GM12878 (cell line): ENCODE results near the gene ANKRD11. TPM values are rescaled to one million over a fixed set of nuclear protein-coding genes. Genes with fewer than 3 reads are reported as not detected.
A peak's percentile ranks its signal among the peaks of the same experiment; 100 is the strongest.

Experiments used
- ATAC-seq: fragments of 200-7000 bp; cut with Tn5 transposase; 3 replicates; pipeline ENCODE4 v1.9.1; 2020; ENCODE audit warnings: mild to moderate bottlenecking, moderate library complexity
- BruUV-seq: library from RNA; stranded (reverse); fragments of 400-500 nt; replicated peaks from 2 replicates; lab custom pipeline; 2021; lab: Mats Ljungman, UMichigan
- CTCF ChIA-PET: fragments of 300-600 bp; sonication (Branson Sonifier 250); formaldehyde crosslinking; extraction: SDS; loops from one replicate; lab custom pipeline; 2021; ENCODE audit warnings: inconsistent platforms; lab: Yijun Ruan, JAX
- POLR2A ChIA-PET: fragments of 350-600 bp; formaldehyde crosslinking; extraction: SDS; loops from one replicate; lab custom pipeline; 2021; ENCODE audit warnings: inconsistent platforms; lab: Charles Lee
- RAD21 ChIA-PET: fragments of 300-600 bp; sonication (Branson Sonifier 250); formaldehyde crosslinking; loops from one replicate; lab custom pipeline; 2023; ENCODE audit warnings: antibody characterized with exemption; ENCODE audit not compliant: unreplicated experiment; lab: Charles Lee
- SMC1A ChIA-PET: fragments of 300-600 bp; sonication (Branson Sonifier 250); formaldehyde crosslinking; loops from one replicate; lab custom pipeline; 2023; ENCODE audit not compliant: unreplicated experiment, uncharacterized antibody; lab: Charles Lee
- DNase-seq: peaks from one replicate; pipeline ENCODE4 v3.0.0-alpha.2; 2011; ENCODE audit warnings: low read depth, low spot score
- FAIRE-seq: peaks from 3 replicates; lab custom pipeline; 2011; peaks lifted over from hg19 to GRCh38; lab: Jason Lieb, UNC
- H2AFZ ChIP-seq: 2 replicates; pipeline ENCODE4 v1.6.0; 2011; ENCODE audit warnings: low read depth, low read length, control low read depth; ENCODE audit not compliant: control insufficient read depth
- H3K27ac ChIP-seq: 2 replicates; pipeline ENCODE4 v1.5.1; 2011; ENCODE audit warnings: control low read depth; ENCODE audit not compliant: control insufficient read depth, insufficient read depth
- H3K27me3 ChIP-seq, 2 experiments: replicated peaks in 1 of 2; 2 replicates each; pipeline versions ENCODE4 v1.6.0 to v1.6.1; 2011; ENCODE audit warnings: low read length in 1 of 2; ENCODE audit not compliant: control insufficient read depth in 2 of 2, insufficient read depth in 2 of 2
- H3K36me3 ChIP-seq, 2 experiments: 2 replicates each; pipeline ENCODE4 v1.5.1; 2011; ENCODE audit warnings: low read length in 1 of 2; ENCODE audit not compliant: control insufficient read depth in 2 of 2, insufficient read depth in 2 of 2
- H3K4me1 ChIP-seq: 2 replicates; pipeline ENCODE4 v1.6.1; 2011; ENCODE audit warnings: mild to moderate bottlenecking, low read length, moderate library complexity, mixed read lengths; ENCODE audit not compliant: control insufficient read depth, insufficient read depth
- H3K4me2 ChIP-seq: 2 replicates; pipeline ENCODE4 v1.6.0; 2011; ENCODE audit warnings: control low read depth; ENCODE audit not compliant: control insufficient read depth, insufficient read depth
- H3K4me3 ChIP-seq: fragments of 200-600 bp; sonication (generic); 2 replicates; pipeline ENCODE4 v1.5.1; 2016
- H3K79me2 ChIP-seq: 2 replicates; pipeline ENCODE4 v1.6.0; 2011; ENCODE audit warnings: low read length; ENCODE audit not compliant: control insufficient read depth, insufficient read depth
- H3K9ac ChIP-seq: 2 replicates; pipeline ENCODE4 v1.8.0; 2011; ENCODE audit warnings: low read length, control low read depth, mixed read lengths; ENCODE audit not compliant: control insufficient read depth, insufficient read depth
- H3K9me3 ChIP-seq: replicated peaks from 3 replicates; pipeline ENCODE4 v1.5.1; 2011; ENCODE audit warnings: mild to moderate bottlenecking, low read length; ENCODE audit not compliant: control insufficient read depth, insufficient read depth
- H4K20me1 ChIP-seq: 2 replicates; pipeline ENCODE4 v1.6.0; 2011; ENCODE audit not compliant: control insufficient read depth, insufficient read depth
- CTCF ChIP-seq, 3 experiments: IDR thresholded peaks in 2 of 3; conservative IDR thresholded peaks in 1 of 3; 2 replicates each; pipeline ENCODE4 v1.5.1; 2011; ENCODE audit warnings: low read depth in 3 of 3, low read length in 3 of 3, mild to moderate bottlenecking in 3 of 3, control low read depth in 2 of 3, moderate library complexity in 2 of 3, inconsistent platforms in 1 of 3, mixed read lengths in 1 of 3; ENCODE audit not compliant: control insufficient read depth in 2 of 3, insufficient read depth in 1 of 3; ENCODE audit errors: extremely low read depth in 1 of 3
- KDM1A ChIP-seq: fragments of 200-600 bp; sonication (generic); IDR thresholded peaks from 2 replicates; pipeline ENCODE4 v1.6.1; 2016; ENCODE audit warnings: borderline replicate concordance
- NR2F1 ChIP-seq: fragments of 450-650 bp; conservative IDR thresholded peaks from 2 replicates; pipeline ENCODE4 v1.6.1; 2017; ENCODE audit warnings: mild to moderate bottlenecking
- POLR2A ChIP-seq: IDR thresholded peaks from 2 replicates; pipeline ENCODE4 v1.6.1; 2011; ENCODE audit warnings: low read depth, mild to moderate bottlenecking, low read length
- RELA ChIP-seq: fragments of 450-650 bp; IDR thresholded peaks from 2 replicates; pipeline ENCODE4 v1.8.0; 2014; ENCODE audit warnings: borderline replicate concordance; ENCODE audit not compliant: partially characterized antibody
- RFX5 ChIP-seq: IDR thresholded peaks from 2 replicates; pipeline ENCODE4 v1.6.1; 2011; ENCODE audit warnings: low read depth, low read length, improper control_type of control experiment
- WGBS: methylation state at CpG from one replicate; pipeline ENCODE4 v1.1.6; 2016; ENCODE audit warnings: low lambda C conversion rate; ENCODE audit not compliant: insufficient replicate concordance, insufficient coverage; ENCODE audit errors: missing lambda C conversion rate; 5-methylcytosine and 5-hydroxymethylcytosine counted together
- in situ Hi-C: fragments of 300-500 bp; cut with MboI; formaldehyde crosslinking; loops from 9 replicates; pipeline ENCODE4 v1.14.3; 2018; ENCODE audit warnings: mixed read lengths
- intact Hi-C: fragments of 100-400 bp; cut with micrococcal nuclease; formaldehyde crosslinking; loops from one replicate; pipeline ENCODE4 v1.14.2; 2022; ENCODE audit not compliant: unreplicated experiment
- polyA plus RNA-seq, 11 experiments: library from polyadenylated mRNA; depleted of rRNA in 4 of 11; unstranded in 6 of 11; stranded (reverse) in 5 of 11; fragments of >200 nt; fragmentation: Nextera tagmentation in 4 of 11; fragmentation: Illumina TruSeq in 1 of 11; extraction: Ambion mirVana in 4 of 11; extraction: Trizol in 1 of 11; gene quantifications; 1 replicate in 1 of 11; 2 replicates in 10 of 11; pipeline versions ENCODE4 v1.2.1 to v1.2.3, GENCODE V29; 2011 to 2016; ENCODE audit warnings: inconsistent platforms in 2 of 11, missing spikeins in 2 of 11, low read depth in 1 of 11
- total RNA-seq, 4 experiments: library from RNA; depleted of rRNA in 3 of 4; stranded (reverse); fragments of >200 nt in 3 of 4; fragmentation: Illumina TruSeq in 1 of 4; extraction: Trizol in 1 of 4; gene quantifications; 2 replicates each; pipeline versions ENCODE4 v1.2.1 to v1.2.3, GENCODE V29; 2013 to 2021

The ANKRD11 gene
- total and polyA plus RNA-seq, 10 of the 15 experiments (the other 5 are each of a cell fraction or from before 2014, with no cell fraction given), result 5.1 to 103 (median 27.4) TPM

GRCh38 chr16:89409161-89409711, 81.1 kb downstream of the ANKRD11 start (continued):
- TF ChIP-seq KDM1A, result no peak
- TF ChIP-seq RFX5, result no peak
- no peak for TF ChIP-seq NR2F1

- Histone ChIP-seq H3K27me3 (no peaks in the 10 kb centered on the region), H3K4me2 (no peak overlapping the region), H4K20me1 (peaks cover 10% of the 10 kb centered on the region), H3K27ac (no peak overlapping the region), H3K36me3 (peaks cover 5 to 15% of the 10 kb centered on the region in 2 experiments; a peak in 2 of 4 replicates), H3K9me3 (no peaks in the 10 kb centered on the region), H2AFZ (no peak overlapping the region), H3K4me3 (no peak overlapping the region), H3K79me2 (peaks cover 92% of the 10 kb centered on the region), H3K4me1 (peaks cover 19% of the 10 kb centered on the region), H3K9ac (no peak overlapping the region)
- intact Hi-C loops (no loop called here), in situ Hi-C loops (no loop called here)
- TF ChIP-seq CTCF (IDR thresholded peaks at IDR 0.05 in 2 of 3, conservative IDR thresholded peaks at IDR 0.05 in 1 of 3; ENCODE audit: control insufficient read depth in 2 of 3, extremely low read depth in 1 of 3, insufficient read depth in 1 of 3, low read depth in 3 of 3, low read length in 3 of 3) (no peak), RELA (no peak), POLR2A (0 out of 2 replicates have a peak, but pooled peaks have one; percentile 17)
- ChIA-PET SMC1A (no interaction called here), POLR2A (interaction anchor here (0.7 kb wide), 1 partner anchor 18 kb away, joined by 4 read pairs; no protein-coding TSS in a partner anchor), RAD21 (no interaction called here), CTCF (no interaction called here)
- FAIRE-seq (no peak), ATAC-seq (no peak), DNase-seq (no peak)
- WGBS, result 86% methylated on average over 10 of the region's 12 CpGs
- BruUV-seq, result no TSS peak
Observed at GRCh38 chr16:89408315-89408714, 82.0 kb downstream of the ANKRD11 start.
